DOHH2 (cell line): ENCODE results near the gene TSNAX.

Experiments
- H3F3A ChIP-seq: fragments of 200-600 bp; sonication (generic), shearing (Covaris generic); 2 replicates; pipeline ENCODE4 v1.6.0; 2016; ENCODE audit warnings: antibody characterized with exemption, mild to moderate bottlenecking; ENCODE audit not compliant: control insufficient read depth, insufficient read depth
- H3K27ac ChIP-seq: fragments of 200-600 bp; sonication (generic); 2 replicates; pipeline ENCODE4 v1.5.1; 2014; ENCODE audit warnings: low read depth, mild to moderate bottlenecking, low read length, moderate library complexity
- H3K27me3 ChIP-seq: fragments of 200-600 bp; sonication (generic); 2 replicates; pipeline ENCODE4 v1.6.1; 2014; ENCODE audit warnings: mild to moderate bottlenecking, low read length, mixed read lengths; ENCODE audit not compliant: control insufficient read depth
- H3K36me3 ChIP-seq: fragments of 200-600 bp; sonication (generic); 2 replicates; pipeline ENCODE4 v1.6.1; 2014; ENCODE audit warnings: mild to moderate bottlenecking, low read length, moderate library complexity, mixed read lengths; ENCODE audit not compliant: control insufficient read depth
- H3K4me1 ChIP-seq: fragments of 200-600 bp; sonication (generic); 2 replicates; pipeline ENCODE4 v1.6.1; 2014; ENCODE audit warnings: mild to moderate bottlenecking, low read length, mixed read lengths; ENCODE audit not compliant: control insufficient read depth
- H3K4me2 ChIP-seq: fragments of 200-600 bp; sonication (generic); 2 replicates; pipeline ENCODE4 v1.6.0; 2014; ENCODE audit warnings: mild to moderate bottlenecking, low read length, moderate library complexity
- H3K4me3 ChIP-seq: fragments of 200-600 bp; sonication (generic); 2 replicates; pipeline ENCODE4 v1.5.1; 2014; ENCODE audit warnings: mild to moderate bottlenecking, low read length, mixed read lengths
- H3K79me2 ChIP-seq: fragments of 200-600 bp; sonication (generic); 2 replicates; pipeline ENCODE4 v1.6.1; 2014; ENCODE audit warnings: mild to moderate bottlenecking, low read length, mixed read lengths; ENCODE audit not compliant: control insufficient read depth
- H3K9me2 ChIP-seq: fragments of 200-600 bp; sonication (generic); replicated peaks from 2 replicates; pipeline ENCODE4 v1.6.1; 2014; ENCODE audit warnings: mild to moderate bottlenecking, low read length, mixed read lengths; ENCODE audit not compliant: control insufficient read depth
- H3K9me3 ChIP-seq: fragments of 200-600 bp; sonication (generic); 2 replicates; pipeline ENCODE4 v1.6.1; 2014; ENCODE audit warnings: antibody characterized with exemption, low read length, mixed read lengths; ENCODE audit not compliant: control insufficient read depth, insufficient read depth
- H4K20me1 ChIP-seq: fragments of 200-600 bp; sonication (generic); 2 replicates; pipeline ENCODE4 v1.6.0; 2014; ENCODE audit warnings: low read depth, mild to moderate bottlenecking, antibody characterized with exemption, low read length, moderate library complexity; ENCODE audit not compliant: control insufficient read depth, insufficient read depth
- CTCF ChIP-seq: fragments of 200-600 bp; sonication (generic); IDR thresholded peaks from one replicate; pipeline ENCODE4 v1.5.1; 2014; ENCODE audit warnings: antibody characterized with exemption, mild to moderate bottlenecking, low read depth, low read length; ENCODE audit not compliant: poor library complexity, severe bottlenecking
- EZH2phosphoT487 ChIP-seq: fragments of 200-600 bp; sonication (generic); IDR thresholded peaks from 2 replicates; pipeline ENCODE4 v1.6.1; 2017; ENCODE audit warnings: borderline replicate concordance, mild to moderate bottlenecking, antibody characterized with exemption, low read length, moderate library complexity, mixed read lengths

The TSNAX gene

GRCh38 chr1:231528172-231529029 lies at the start of gene TSNAX:
TSNAX (plus strand) TSS chr1:231528669; CDS start chr1:231528811, 142 bp downstream.
- Histone ChIP-seq H3K4me1 (peaks cover 32% of the 10 kb centered on the region), H3K79me2 (peaks cover 44% of the 10 kb centered on the region), H3K4me2 (peak within 1 kb of the TSS; percentile 83), H3K27me3 (no peaks in the 10 kb centered on the region), H3F3A (no peaks in the 10 kb centered on the region), H4K20me1 (no peaks in the 10 kb centered on the region), H3K9me3 (no peaks in the 10 kb centered on the region), H3K4me3 (peak within 1 kb of the TSS; percentile 84), H3K9me2 (no peaks in the 10 kb centered on the region), H3K27ac (peak within 1 kb of the TSS; percentile 69), H3K36me3 (peaks cover 25% of the 10 kb centered on the region)
- no peak for TF ChIP-seq EZH2phosphoT487
- TF ChIP-seq CTCF, result no peak

GRCh38 chr1:231478811-231479210 lies 49.7 kb upstream of the TSNAX start:
- H3K27me3 ChIP-seq, result peaks cover 5% of the 10 kb centered on the region; the same call in 1 of the 2 replicates
- no peaks in the 10 kb centered on the region for H4K20me1 ChIP-seq
- no peaks in the 10 kb centered on the region for H3K9me2 ChIP-seq
- H3K4me1 ChIP-seq, result no peaks in the 10 kb centered on the region
- no peak overlapping the region for H3K27ac ChIP-seq
- H3F3A ChIP-seq, result no peaks in the 10 kb centered on the region
- H3K9me3 ChIP-seq, result no peaks in the 10 kb centered on the region
- H3K4me3 ChIP-seq, result no peak overlapping the region
- no peak overlapping the region for H3K4me2 ChIP-seq
- H3K36me3 ChIP-seq, result no peaks in the 10 kb centered on the region
- TF ChIP-seq CTCF (no peak), EZH2phosphoT487 (no peak)
- no peaks in the 10 kb centered on the region for H3K79me2 ChIP-seq

GRCh38 chr1:231480008-231480407 lies 48.5 kb upstream of the TSNAX start:
- Histone ChIP-seq H3K4me3 (no peak overlapping the region), H3K4me2 (no peak overlapping the region), H3K9me2 (no peaks in the 10 kb centered on the region), H3K27ac (no peak overlapping the region), H3K36me3 (no peaks in the 10 kb centered on the region), H3K79me2 (no peaks in the 10 kb centered on the region), H3F3A (no peaks in the 10 kb centered on the region), H3K9me3 (no peaks in the 10 kb centered on the region), H3K4me1 (no peaks in the 10 kb centered on the region), H3K27me3 (0 out of 2 replicates have a peak, but pooled peaks cover 3% of the 10 kb centered on the region), H4K20me1 (no peaks in the 10 kb centered on the region)
- TF ChIP-seq EZH2phosphoT487 (no peak), CTCF (no peak)
